HEK293 (cell line): Measurements from ENCODE around the gene ADIG.

ENCODE experiments used
- CTCF ChIA-PET: fragments of 350-600 bp; formaldehyde crosslinking; extraction: SDS; loops from one replicate; lab custom pipeline; 2021; ENCODE audit warnings: antibody characterized with exemption; lab: Yijun Ruan, JAX
- POLR2A ChIA-PET: fragments of 300-600 bp; formaldehyde crosslinking; extraction: SDS; loops from one replicate; lab custom pipeline; 2020; ENCODE audit warnings: antibody characterized with exemption, inconsistent platforms; lab: Yijun Ruan, JAX
- H3K27ac ChIP-seq: fragments of 200-500 bp; sonication (Bioruptor generic); 2 replicates; pipeline ENCODE4 v1.5.1; 2014; ENCODE audit warnings: low read depth, low read length, control low read depth, inconsistent platforms; ENCODE audit errors: extremely low read depth
- H3K36me3 ChIP-seq, 2 experiments: fragments of 200-500 bp in 1 of 2; sonication (Bioruptor generic) in 1 of 2; 1 replicate in 1 of 2; 2 replicates in 1 of 2; pipeline ENCODE4 v1.5.1; 2014 to 2017; ENCODE audit warnings: inconsistent platforms in 2 of 2, low read length in 2 of 2; ENCODE audit not compliant: control insufficient read depth in 2 of 2, insufficient read depth in 1 of 2
- H3K4me1 ChIP-seq: fragments of 200-500 bp; sonication (Bioruptor generic); 2 replicates; pipeline ENCODE4 v1.5.1; 2014; ENCODE audit warnings: mild to moderate bottlenecking, low read length, inconsistent platforms; ENCODE audit not compliant: control insufficient read depth, insufficient read depth
- H3K4me3 ChIP-seq: 2 replicates; pipeline ENCODE4 v1.5.1; 2011; ENCODE audit warnings: low read depth, mild to moderate bottlenecking, control low read depth, low read length, moderate library complexity
- H3K9me3 ChIP-seq: fragments of 200-500 bp; sonication (Bioruptor generic); 2 replicates; pipeline ENCODE4 v1.5.1; 2014; ENCODE audit warnings: low read depth, low read length, inconsistent platforms; ENCODE audit not compliant: control insufficient read depth, insufficient read depth
- PRDM2 ChIP-seq: fragments of 450-650 bp; formaldehyde crosslinking; IDR thresholded peaks from 2 replicates; pipeline ENCODE4 v1.5.1; 2016; ENCODE audit warnings: missing biosample characterization, missing genetic modification characterization, borderline replicate concordance
- PRDM4 ChIP-seq: fragments of 450-650 bp; formaldehyde crosslinking; IDR thresholded peaks from 2 replicates; pipeline ENCODE4 v1.5.1; 2017; ENCODE audit warnings: missing biosample characterization, missing genetic modification characterization
- ZBTB1 ChIP-seq: fragments of 450-650 bp; formaldehyde crosslinking; IDR thresholded peaks from 2 replicates; pipeline ENCODE4 v1.5.1; 2016; ENCODE audit warnings: missing biosample characterization, missing genetic modification characterization
- ZBTB21 ChIP-seq: fragments of 450-650 bp; formaldehyde crosslinking; IDR thresholded peaks from 2 replicates; pipeline ENCODE4 v1.5.1; 2017; ENCODE audit warnings: missing biosample characterization, missing genetic modification characterization
- ZBTB7A ChIP-seq: fragments of 450-650 bp; formaldehyde crosslinking; IDR thresholded peaks from 2 replicates; pipeline ENCODE4 v1.5.1; 2016; ENCODE audit warnings: low read depth, missing biosample characterization, missing genetic modification characterization
- ZBTB8A ChIP-seq: fragments of 450-650 bp; formaldehyde crosslinking; IDR thresholded peaks from 2 replicates; pipeline ENCODE4 v1.5.1; 2016; ENCODE audit warnings: missing biosample characterization, missing genetic modification characterization
- ZFP41 ChIP-seq: fragments of 450-650 bp; formaldehyde crosslinking; IDR thresholded peaks from 2 replicates; pipeline ENCODE4 v1.5.1; 2016; ENCODE audit warnings: missing biosample characterization, missing genetic modification characterization, borderline replicate concordance
- ZNF146 ChIP-seq: fragments of 450-650 bp; formaldehyde crosslinking; IDR thresholded peaks from 2 replicates; pipeline ENCODE4 v1.5.1; 2016; ENCODE audit warnings: missing biosample characterization, missing genetic modification characterization
- ZNF174 ChIP-seq: fragments of 450-650 bp; formaldehyde crosslinking; IDR thresholded peaks from 2 replicates; pipeline ENCODE4 v1.5.0; 2017; ENCODE audit warnings: missing biosample characterization, mild to moderate bottlenecking, missing genetic modification characterization
- ZNF202 ChIP-seq: fragments of 450-650 bp; formaldehyde crosslinking; IDR thresholded peaks from 2 replicates; pipeline ENCODE4 v1.5.1; 2016; ENCODE audit warnings: missing biosample characterization, missing genetic modification characterization, borderline replicate concordance
- ZNF266 ChIP-seq: fragments of 450-650 bp; formaldehyde crosslinking; IDR thresholded peaks from 2 replicates; pipeline ENCODE4 v1.5.1; 2016; ENCODE audit warnings: missing biosample characterization, missing genetic modification characterization, low read depth
- ZNF292 ChIP-seq: fragments of 450-650 bp; formaldehyde crosslinking; IDR thresholded peaks from 2 replicates; pipeline ENCODE4 v1.5.1; 2016; ENCODE audit warnings: low read depth, missing biosample characterization, missing genetic modification characterization, borderline replicate concordance
- ZNF416 ChIP-seq: fragments of 450-650 bp; formaldehyde crosslinking; IDR thresholded peaks from 2 replicates; pipeline ENCODE4 v1.5.1; 2016; ENCODE audit warnings: missing biosample characterization, missing genetic modification characterization
- ZNF423 ChIP-seq: fragments of 450-650 bp; formaldehyde crosslinking; IDR thresholded peaks from 2 replicates; pipeline ENCODE4 v1.5.1; 2016; ENCODE audit warnings: missing biosample characterization, missing genetic modification characterization
- ZNF549 ChIP-seq: fragments of 450-650 bp; IDR thresholded peaks from 2 replicates; pipeline ENCODE4 v1.5.1; 2018; ENCODE audit warnings: missing biosample characterization, missing genetic modification characterization, mild to moderate bottlenecking, inconsistent platforms, moderate library complexity
- ZNF629 ChIP-seq: fragments of 450-650 bp; formaldehyde crosslinking; IDR thresholded peaks from 2 replicates; pipeline ENCODE4 v1.5.1; 2017; ENCODE audit warnings: missing biosample characterization, missing genetic modification characterization
- ZNF654 ChIP-seq: fragments of 450-650 bp; formaldehyde crosslinking; IDR thresholded peaks from 2 replicates; pipeline ENCODE4 v1.5.1; 2016; ENCODE audit warnings: low read depth, missing biosample characterization, missing genetic modification characterization
- ZSCAN30 ChIP-seq: fragments of 450-650 bp; IDR thresholded peaks from 2 replicates; pipeline ENCODE4 v1.5.1; 2018; ENCODE audit warnings: missing biosample characterization, mild to moderate bottlenecking, missing genetic modification characterization, moderate library complexity
- TF ChIP-seq, protein P1 (sequence below): fragments of 450-650 bp; formaldehyde crosslinking; IDR thresholded peaks from 2 replicates; pipeline ENCODE4 v1.5.1; 2016; ENCODE audit warnings: missing biosample characterization, missing genetic modification characterization
- TF ChIP-seq, protein P2 (sequence below): fragments of 450-650 bp; formaldehyde crosslinking; IDR thresholded peaks from 2 replicates; pipeline ENCODE4 v1.5.1; 2016; ENCODE audit warnings: missing biosample characterization, missing genetic modification characterization
- TF ChIP-seq, protein P3 (sequence below): fragments of 450-650 bp; formaldehyde crosslinking; IDR thresholded peaks from 2 replicates; pipeline ENCODE4 v1.5.1; 2016; ENCODE audit warnings: missing biosample characterization, missing genetic modification characterization, borderline replicate concordance

ADIG gene

DNA sequence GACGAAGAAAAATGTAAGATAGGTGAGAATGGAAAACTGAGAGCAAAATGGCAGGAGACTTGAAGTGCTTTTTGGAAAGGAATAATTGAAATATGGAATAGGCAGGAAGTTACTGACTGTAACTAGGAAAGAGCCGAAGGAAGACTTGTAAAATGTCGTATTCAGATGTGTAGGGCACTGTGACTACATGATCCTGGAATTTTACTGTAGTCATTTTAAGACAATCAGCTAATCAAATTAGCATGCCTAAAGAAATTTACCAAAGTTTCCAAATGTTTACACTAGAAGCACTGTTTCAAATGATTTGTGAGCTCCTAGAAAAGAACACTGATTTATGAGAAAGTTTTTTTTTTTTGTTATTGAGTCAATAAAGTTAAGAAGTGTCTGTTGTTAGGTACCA is 21.2 kb upstream of the ADIG start (continued):
- TF ChIP-seq ZNF423 (tag by site-specific recombination): no peak
- no peak for TF ChIP-seq ZSCAN30 (tag by site-specific recombination)
- no peak for TF ChIP-seq ZNF202
- TF ChIP-seq ZNF629 (tag by site-specific recombination): no peak
- TF ChIP-seq, protein P1, sequence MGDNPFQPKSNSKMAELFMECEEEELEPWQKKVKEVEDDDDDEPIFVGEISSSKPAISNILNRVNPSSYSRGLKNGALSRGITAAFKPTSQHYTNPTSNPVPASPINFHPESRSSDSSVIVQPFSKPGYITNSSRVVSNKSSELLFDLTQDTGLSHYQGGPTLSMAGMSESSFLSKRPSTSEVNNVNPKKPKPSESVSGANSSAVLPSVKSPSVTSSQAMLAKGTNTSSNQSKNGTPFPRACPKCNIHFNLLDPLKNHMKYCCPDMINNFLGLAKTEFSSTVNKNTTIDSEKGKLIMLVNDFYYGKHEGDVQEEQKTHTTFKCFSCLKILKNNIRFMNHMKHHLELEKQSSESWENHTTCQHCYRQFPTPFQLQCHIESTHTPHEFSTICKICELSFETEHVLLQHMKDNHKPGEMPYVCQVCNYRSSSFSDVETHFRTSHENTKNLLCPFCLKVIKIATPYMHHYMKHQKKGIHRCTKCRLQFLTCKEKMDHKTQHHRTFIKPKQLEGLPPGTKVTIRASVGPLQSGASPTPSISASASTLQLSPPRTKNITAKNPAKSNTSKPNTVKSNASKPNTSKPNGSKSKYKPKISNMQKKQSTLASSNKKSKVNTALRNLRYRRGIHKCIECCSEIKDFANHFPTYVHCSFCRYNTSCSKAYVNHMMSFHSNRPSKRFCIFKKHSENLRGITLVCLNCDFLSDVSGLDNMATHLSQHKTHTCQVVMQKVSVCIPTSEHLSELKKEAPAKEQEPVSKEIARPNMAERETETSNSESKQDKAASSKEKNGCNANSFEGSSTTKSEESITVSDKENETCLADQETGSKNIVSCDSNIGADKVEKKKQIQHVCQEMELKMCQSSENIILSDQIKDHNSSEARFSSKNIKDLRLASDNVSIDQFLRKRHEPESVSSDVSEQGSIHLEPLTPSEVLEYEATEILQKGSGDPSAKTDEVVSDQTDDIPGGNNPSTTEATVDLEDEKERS: no peak
- no peak for TF ChIP-seq PRDM4 (tag by site-specific recombination)
- TF ChIP-seq ZNF549 (tag by site-specific recombination): no peak
- no peak for TF ChIP-seq ZNF292 (tag by site-specific recombination)
- no peak for TF ChIP-seq ZBTB1
- no peak for TF ChIP-seq PRDM2

DNA sequence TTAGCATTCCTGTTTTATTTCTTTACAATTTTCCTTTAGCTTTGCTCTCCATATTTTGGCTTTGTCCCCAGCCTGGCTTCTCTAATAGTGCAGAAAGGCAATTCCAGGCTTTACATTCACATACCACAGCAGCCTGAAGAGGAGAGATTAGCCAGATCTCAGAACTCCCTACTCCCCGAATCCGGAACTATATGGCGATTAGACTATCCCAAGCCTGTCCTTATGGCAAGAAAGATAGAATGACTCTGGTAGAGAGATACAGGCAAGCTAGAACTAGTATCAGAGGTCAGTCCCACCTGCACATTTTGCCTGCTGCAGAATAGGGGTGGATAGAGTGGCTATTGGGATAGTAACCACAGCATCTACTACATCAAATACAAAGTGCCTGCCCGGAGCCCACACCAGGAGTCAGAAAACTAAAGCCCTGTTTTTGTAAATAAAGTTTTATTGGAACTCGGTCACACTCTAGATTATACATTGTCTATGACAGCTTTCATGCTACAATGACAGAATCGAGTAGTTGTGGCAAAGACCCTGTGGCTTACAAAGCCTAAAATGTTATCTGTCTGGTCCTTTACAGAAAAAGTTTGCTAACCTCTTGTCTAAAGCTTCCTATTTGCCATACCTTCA is 17.1 kb upstream of the ADIG start:
- no peaks in the 10 kb centered on the region for H3K4me1 ChIP-seq
- H3K36me3 ChIP-seq: peaks cover 7 to 69% of the 10 kb centered on the region in 2 experiments
- no peaks in the 10 kb centered on the region for H3K9me3 ChIP-seq
- no peak overlapping the region for H3K27ac ChIP-seq
- POLR2A ChIA-PET: no interaction called here
- H3K4me3 ChIP-seq: no peak overlapping the region
- CTCF ChIA-PET: no interaction called here
- TF ChIP-seq ZNF146 (tag by site-specific recombination): no peak
- TF ChIP-seq ZNF266 (tag by site-specific recombination): no peak
- no peak for TF ChIP-seq ZNF174 (tag by site-specific recombination)
- no peak for TF ChIP-seq ZFP41
- TF ChIP-seq, protein P2, sequence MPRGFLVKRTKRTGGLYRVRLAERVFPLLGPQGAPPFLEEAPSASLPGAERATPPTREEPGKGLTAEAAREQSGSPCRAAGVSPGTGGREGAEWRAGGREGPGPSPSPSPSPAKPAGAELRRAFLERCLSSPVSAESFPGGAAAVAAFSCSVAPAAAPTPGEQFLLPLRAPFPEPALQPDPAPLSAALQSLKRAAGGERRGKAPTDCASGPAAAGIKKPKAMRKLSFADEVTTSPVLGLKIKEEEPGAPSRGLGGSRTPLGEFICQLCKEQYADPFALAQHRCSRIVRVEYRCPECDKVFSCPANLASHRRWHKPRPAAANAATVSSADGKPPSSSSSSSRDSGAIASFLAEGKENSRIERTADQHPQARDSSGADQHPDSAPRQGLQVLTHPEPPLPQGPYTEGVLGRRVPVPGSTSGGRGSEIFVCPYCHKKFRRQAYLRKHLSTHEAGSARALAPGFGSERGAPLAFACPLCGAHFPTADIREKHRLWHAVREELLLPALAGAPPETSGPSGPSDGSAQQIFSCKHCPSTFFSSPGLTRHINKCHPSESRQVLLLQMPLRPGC: no peak
- TF ChIP-seq ZNF654 (tag by site-specific recombination): no peak
- TF ChIP-seq, protein P3, sequence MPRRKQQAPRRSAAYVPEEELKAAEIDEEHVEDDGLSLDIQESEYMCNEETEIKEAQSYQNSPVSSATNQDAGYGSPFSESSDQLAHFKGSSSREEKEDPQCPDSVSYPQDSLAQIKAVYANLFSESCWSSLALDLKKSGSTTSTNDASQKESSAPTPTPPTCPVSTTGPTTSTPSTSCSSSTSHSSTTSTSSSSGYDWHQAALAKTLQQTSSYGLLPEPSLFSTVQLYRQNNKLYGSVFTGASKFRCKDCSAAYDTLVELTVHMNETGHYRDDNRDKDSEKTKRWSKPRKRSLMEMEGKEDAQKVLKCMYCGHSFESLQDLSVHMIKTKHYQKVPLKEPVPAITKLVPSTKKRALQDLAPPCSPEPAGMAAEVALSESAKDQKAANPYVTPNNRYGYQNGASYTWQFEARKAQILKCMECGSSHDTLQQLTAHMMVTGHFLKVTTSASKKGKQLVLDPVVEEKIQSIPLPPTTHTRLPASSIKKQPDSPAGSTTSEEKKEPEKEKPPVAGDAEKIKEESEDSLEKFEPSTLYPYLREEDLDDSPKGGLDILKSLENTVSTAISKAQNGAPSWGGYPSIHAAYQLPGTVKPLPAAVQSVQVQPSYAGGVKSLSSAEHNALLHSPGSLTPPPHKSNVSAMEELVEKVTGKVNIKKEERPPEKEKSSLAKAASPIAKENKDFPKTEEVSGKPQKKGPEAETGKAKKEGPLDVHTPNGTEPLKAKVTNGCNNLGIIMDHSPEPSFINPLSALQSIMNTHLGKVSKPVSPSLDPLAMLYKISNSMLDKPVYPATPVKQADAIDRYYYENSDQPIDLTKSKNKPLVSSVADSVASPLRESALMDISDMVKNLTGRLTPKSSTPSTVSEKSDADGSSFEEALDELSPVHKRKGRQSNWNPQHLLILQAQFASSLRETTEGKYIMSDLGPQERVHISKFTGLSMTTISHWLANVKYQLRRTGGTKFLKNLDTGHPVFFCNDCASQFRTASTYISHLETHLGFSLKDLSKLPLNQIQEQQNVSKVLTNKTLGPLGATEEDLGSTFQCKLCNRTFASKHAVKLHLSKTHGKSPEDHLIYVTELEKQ: no peak
- no peak for TF ChIP-seq ZBTB7A (tag by site-specific recombination)
- TF ChIP-seq ZBTB8A (tag by site-specific recombination): no peak
- no peak for TF ChIP-seq ZNF416 (tag by site-specific recombination)
- TF ChIP-seq ZBTB21 (tag by site-specific recombination): no peak
